ENCODE measurements around the gene RAP1GAP2. TPM values are rescaled to one million over a fixed set of nuclear protein-coding genes. Genes with fewer than 3 reads are reported as not detected.

The RAP1GAP2 gene
- total RNA-seq, 4 donors from 2014 or later, result 10.8 to 18.3 (median 12.6) TPM

DNA sequence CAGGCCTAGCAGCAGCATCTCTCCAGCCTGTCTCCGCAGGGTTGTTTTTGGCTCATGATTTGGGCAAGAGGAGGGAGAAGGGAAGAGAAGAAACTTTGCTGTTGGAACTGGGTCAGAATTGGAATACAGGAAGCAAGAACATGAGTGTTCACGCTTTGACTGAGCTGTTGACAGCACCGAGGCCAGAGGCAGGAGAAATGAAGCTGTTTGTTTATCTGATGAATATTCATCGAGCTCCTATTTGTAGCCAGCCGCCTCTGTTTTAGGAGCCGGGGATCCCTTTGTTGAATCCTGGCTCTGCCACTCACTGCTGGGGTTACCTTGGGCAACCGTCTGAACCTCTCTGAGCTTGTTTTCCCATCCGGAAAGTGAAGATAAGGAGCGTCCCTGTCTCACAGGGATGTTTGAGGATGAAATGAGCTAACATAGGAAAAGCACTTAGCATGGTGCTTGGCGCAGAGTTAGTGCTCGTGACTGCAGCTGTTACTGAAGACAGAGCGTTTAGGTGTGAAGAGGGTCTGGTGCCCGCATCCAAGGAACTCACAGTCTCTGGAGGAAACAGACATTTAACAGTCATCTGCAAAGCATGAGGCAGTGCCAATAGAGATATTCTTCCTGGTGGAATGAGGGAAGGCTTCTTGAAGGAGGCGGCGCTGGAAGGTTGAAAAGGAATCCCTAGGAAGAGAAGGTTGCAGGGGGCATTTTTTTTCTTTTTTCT, 29.2 kb downstream of the RAP1GAP2 start:
- H3K27me3 ChIP-seq, result no peaks in the 10 kb centered on the region
- no peaks in the 10 kb centered on the region for H3K9me3 ChIP-seq
- TF ChIP-seq POLR2A (IDR thresholded peaks at IDR 0.05), result no peak
- no peak for TF ChIP-seq EP300 (IDR thresholded peaks at IDR 0.05)
- no peak for TF ChIP-seq POLR2AphosphoS5 (IDR thresholded peaks at IDR 0.05)
- TF ChIP-seq, protein P1, sequence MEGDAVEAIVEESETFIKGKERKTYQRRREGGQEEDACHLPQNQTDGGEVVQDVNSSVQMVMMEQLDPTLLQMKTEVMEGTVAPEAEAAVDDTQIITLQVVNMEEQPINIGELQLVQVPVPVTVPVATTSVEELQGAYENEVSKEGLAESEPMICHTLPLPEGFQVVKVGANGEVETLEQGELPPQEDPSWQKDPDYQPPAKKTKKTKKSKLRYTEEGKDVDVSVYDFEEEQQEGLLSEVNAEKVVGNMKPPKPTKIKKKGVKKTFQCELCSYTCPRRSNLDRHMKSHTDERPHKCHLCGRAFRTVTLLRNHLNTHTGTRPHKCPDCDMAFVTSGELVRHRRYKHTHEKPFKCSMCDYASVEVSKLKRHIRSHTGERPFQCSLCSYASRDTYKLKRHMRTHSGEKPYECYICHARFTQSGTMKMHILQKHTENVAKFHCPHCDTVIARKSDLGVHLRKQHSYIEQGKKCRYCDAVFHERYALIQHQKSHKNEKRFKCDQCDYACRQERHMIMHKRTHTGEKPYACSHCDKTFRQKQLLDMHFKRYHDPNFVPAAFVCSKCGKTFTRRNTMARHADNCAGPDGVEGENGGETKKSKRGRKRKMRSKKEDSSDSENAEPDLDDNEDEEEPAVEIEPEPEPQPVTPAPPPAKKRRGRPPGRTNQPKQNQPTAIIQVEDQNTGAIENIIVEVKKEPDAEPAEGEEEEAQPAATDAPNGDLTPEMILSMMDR (IDR thresholded peaks at IDR 0.05), result no peak
- 59% methylated on average over 14 of the region's 15 CpGs for WGBS
- H3K4me1 ChIP-seq, result no peaks in the 10 kb centered on the region
- no peak for DNase-seq (ENCODE audit: low spot score in 2 of 2)
- no peaks in the 10 kb centered on the region for H3K36me3 ChIP-seq
- H3K27ac ChIP-seq, result no peak overlapping the region
- H3K4me3 ChIP-seq, result no peak overlapping the region

DNA sequence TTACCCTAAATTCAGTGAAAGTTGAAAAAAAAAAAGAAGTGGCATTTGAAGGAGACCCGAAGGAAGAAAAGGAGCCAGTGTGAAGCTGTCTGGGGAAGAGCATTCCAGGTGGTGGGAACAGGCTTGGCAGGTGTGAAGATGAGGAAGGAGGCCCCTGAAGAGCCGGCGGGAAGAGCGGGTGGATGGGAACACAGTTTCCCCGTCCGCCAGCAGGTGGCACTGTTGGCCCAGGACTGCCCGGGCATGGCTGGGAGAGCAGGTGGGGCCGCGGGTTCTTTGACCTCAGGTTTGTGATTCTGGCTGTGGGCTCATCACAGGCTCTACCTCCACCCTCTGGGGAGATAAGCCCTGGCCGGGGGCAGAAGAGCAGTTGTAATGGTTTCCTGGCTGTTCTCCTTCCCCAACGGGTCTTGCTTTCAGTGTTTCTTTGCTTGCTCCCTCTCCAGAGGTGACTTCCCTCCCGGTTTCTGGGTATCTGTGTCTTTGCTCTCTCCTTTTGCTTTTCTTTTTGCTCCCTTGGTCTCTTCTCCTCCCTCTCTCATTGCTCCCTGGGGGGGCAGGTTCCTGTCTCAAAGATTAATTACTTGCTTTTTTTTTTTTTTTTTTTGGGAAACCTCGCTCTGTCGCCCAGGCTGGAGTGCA, 32.3 kb downstream of the RAP1GAP2 start:
- no peak overlapping the region for H3K4me3 ChIP-seq
- H3K27me3 ChIP-seq, result no peaks in the 10 kb centered on the region
- 22% methylated on average over 14 of the region's 14 CpGs for WGBS
- no peak overlapping the region for H3K27ac ChIP-seq
- no peaks in the 10 kb centered on the region for H3K36me3 ChIP-seq
- no peaks in the 10 kb centered on the region for H3K9me3 ChIP-seq
- no peaks in the 10 kb centered on the region for H3K4me1 ChIP-seq
- peak in 1 of 2 donors; percentile 74 for DNase-seq (ENCODE audit: low spot score in 2 of 2)
- TF ChIP-seq POLR2AphosphoS5 (IDR thresholded peaks at IDR 0.05), result no peak
- TF ChIP-seq, protein P1 (IDR thresholded peaks at IDR 0.05), result peak; percentile 62 to 88

DNA sequence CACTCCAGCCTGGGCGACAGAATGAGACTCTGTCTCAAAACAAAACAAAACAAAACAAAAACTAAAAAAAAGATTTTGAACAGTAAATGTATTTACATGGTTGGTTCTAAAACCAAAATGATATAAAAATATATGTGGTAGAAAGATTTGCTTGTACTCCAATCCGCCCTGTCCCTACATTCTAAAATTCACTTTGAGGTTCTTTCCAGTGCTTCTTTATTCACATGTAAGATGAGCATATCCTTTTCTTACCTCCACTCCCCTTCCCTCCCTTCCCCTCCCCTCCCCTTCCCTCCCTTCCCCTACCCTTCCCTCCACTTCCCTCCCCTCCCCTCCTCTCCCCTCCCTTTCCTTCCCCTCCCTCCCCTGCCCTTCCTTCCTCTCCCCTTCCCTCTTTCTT, 34.4 kb downstream of the RAP1GAP2 start:
- Histone ChIP-seq H3K27me3 (no peaks in the 10 kb centered on the region), H3K9me3 (no peaks in the 10 kb centered on the region), H3K36me3 (no peaks in the 10 kb centered on the region), H3K4me1 (peaks cover under 1% of the 10 kb centered on the region), H3K4me3 (no peak overlapping the region), H3K27ac (no peak overlapping the region)
- WGBS, result 43% methylated on average over 2 of the region's 2 CpGs
- TF ChIP-seq POLR2AphosphoS5 (IDR thresholded peaks at IDR 0.05) (no peak), POLR2A (IDR thresholded peaks at IDR 0.05) (no peak), EP300 (IDR thresholded peaks at IDR 0.05) (no peak)
- no peak for DNase-seq (ENCODE audit: low spot score in 2 of 2)

DNA sequence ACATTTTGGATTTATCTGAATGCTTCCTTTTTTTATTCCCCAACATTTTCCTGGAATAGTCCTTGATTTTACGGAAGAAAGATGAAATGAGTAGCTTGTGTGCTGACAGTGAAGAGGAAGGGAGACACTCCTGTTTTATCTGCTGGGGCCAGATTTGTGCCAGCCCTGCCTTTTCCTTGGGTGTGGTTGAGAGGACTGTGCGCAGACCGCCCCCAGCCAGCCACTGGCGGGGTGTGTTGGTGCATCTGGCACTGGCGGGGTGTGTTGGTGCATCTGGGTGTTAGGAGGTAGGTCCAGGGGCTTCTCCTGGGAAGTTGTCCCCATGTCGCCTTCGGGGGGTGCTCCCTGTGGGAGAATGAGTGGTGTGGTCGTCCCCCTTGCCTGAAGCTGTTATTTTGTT, 39.5 kb downstream of the RAP1GAP2 start:
- 68% methylated on average over 7 of the region's 8 CpGs for WGBS
- Histone ChIP-seq H3K27ac (no peak overlapping the region), H3K4me1 (peaks cover 2% of the 10 kb centered on the region), H3K27me3 (no peaks in the 10 kb centered on the region), H3K4me3 (no peak overlapping the region), H3K9me3 (no peaks in the 10 kb centered on the region), H3K36me3 (no peaks in the 10 kb centered on the region)
- DNase-seq (ENCODE audit: low spot score in 2 of 2), result no peak
- TF ChIP-seq, protein P1 (IDR thresholded peaks at IDR 0.05), result no peak
- TF ChIP-seq POLR2A (IDR thresholded peaks at IDR 0.05) (no peak), POLR2AphosphoS5 (IDR thresholded peaks at IDR 0.05) (no peak), EP300 (IDR thresholded peaks at IDR 0.05) (no peak)

DNA sequence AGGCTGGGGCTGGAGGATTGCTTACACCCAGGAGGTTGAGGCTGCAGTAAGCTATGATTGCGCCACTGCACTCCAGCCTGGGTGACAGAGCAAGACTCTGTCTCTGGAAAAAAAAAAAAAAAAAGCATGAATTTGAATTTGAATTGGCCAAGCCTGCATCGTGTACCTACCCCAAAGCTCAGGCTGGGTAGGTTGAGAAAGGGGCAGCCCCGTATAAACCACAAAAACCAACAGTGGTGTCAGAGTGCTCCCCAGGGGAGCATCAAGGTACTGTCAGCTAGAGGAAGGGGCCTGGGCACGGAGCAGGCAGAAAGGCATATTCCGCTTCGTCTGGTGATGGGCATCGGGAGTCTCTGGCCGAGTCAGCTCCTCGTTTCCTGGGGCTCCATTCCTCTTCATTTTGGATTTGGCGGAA, 40.9 kb downstream of the RAP1GAP2 start:
- H3K27me3 ChIP-seq, result no peaks in the 10 kb centered on the region
- H3K36me3 ChIP-seq, result no peaks in the 10 kb centered on the region
- H3K4me3 ChIP-seq, result no peak overlapping the region
- H3K4me1 ChIP-seq, result peaks cover 2% of the 10 kb centered on the region
- H3K27ac ChIP-seq, result no peak overlapping the region
- TF ChIP-seq POLR2AphosphoS5 (IDR thresholded peaks at IDR 0.05) (no peak), EP300 (IDR thresholded peaks at IDR 0.05) (no peak), POLR2A (IDR thresholded peaks at IDR 0.05) (no peak)
- TF ChIP-seq, protein P1 (IDR thresholded peaks at IDR 0.05), result no peak
- no peaks in the 10 kb centered on the region for H3K9me3 ChIP-seq
- no peak for DNase-seq (ENCODE audit: low spot score in 2 of 2)
- 64% methylated on average over 10 of the region's 10 CpGs for WGBS
